Body of pancreas (tissue), 4 donors: Measurements from ENCODE around the gene KCNQ5. TPM values are rescaled to one million over a fixed set of nuclear protein-coding genes. Genes with fewer than 3 reads are reported as not detected.

Source experiments
- ATAC-seq: fragments of 150-250 bp; one replicate; pipeline ENCODE4 v1.9.1; 2016
- DNase-seq, 4 donors: peaks; one replicate each; pipeline ENCODE4 v3.0.0-alpha.2; 2019
- H3K27ac ChIP-seq, 4 donors: fragments of 200-600 bp; sonication (generic); 1 replicate in 3 of 4; 2 replicates in 1 of 4; pipeline versions ENCODE4 v1.5.1 to v1.6.1; 2016 to 2019; ENCODE audit warnings: mild to moderate bottlenecking in 1 of 4, mixed read lengths in 1 of 4, moderate library complexity in 1 of 4
- H3K27me3 ChIP-seq, 2 donors: fragments of 200-600 bp; sonication (generic); one replicate each; pipeline ENCODE4 v1.6.0; 2016; ENCODE audit warnings: mild to moderate bottlenecking in 1 of 2
- H3K36me3 ChIP-seq, 2 donors: fragments of 200-600 bp; sonication (generic); replicated peaks in 1 of 2; 2 replicates each; pipeline ENCODE4 v1.5.1; 2016; ENCODE audit warnings: low read depth in 2 of 2; ENCODE audit not compliant: insufficient read depth in 1 of 2
- H3K4me1 ChIP-seq: fragments of 200-600 bp; sonication (generic); one replicate; pipeline ENCODE4 v1.6.0; 2016
- H3K4me3 ChIP-seq, 2 donors: fragments of 200-600 bp; sonication (generic); 1 replicate in 1 of 2; 2 replicates in 1 of 2; pipeline ENCODE4 v1.5.1; 2016 to 2019
- H3K9me3 ChIP-seq, 3 donors: fragments of 200-600 bp; sonication (generic); 1 replicate in 2 of 3; 2 replicates in 1 of 3; pipeline ENCODE4 v1.5.1; 2016
- CTCF ChIP-seq, 7 experiments: fragments of 450-650 bp in 4 of 7; fragments of 200-600 bp in 3 of 7; sonication (generic) in 3 of 7; IDR thresholded peaks; one replicate each; pipeline ENCODE4 v1.5.1; 2016 to 2019; ENCODE audit warnings: antibody characterized with exemption in 7 of 7
- POLR2A ChIP-seq, 3 donors: fragments of 450-650 bp; IDR thresholded peaks; one replicate each; pipeline ENCODE4 v1.6.1; 2016; ENCODE audit warnings: antibody characterized with exemption in 3 of 3, mild to moderate bottlenecking in 2 of 3
- WGBS, 2 donors: methylation state at CpG; one replicate each; pipeline ENCODE4 v1.1.5; 2017; 5-methylcytosine and 5-hydroxymethylcytosine counted together
- intact Hi-C: fragments of 100-400 bp; cut with DNase I; formaldehyde crosslinking; loops from one replicate; pipeline ENCODE4 v1.15.1; 2023
- total RNA-seq, 2 donors: library from RNA; depleted of rRNA; stranded (reverse); fragments of >200 nt; gene quantifications; one replicate each; pipeline ENCODE4 v1.1.0, GENCODE V29; 2016

Gene KCNQ5
- total RNA-seq, 2 donors from 2014 or later: 1.0 to 1.6 TPM

- Histone ChIP-seq H3K27me3 (no peaks in the 10 kb centered on the region), H3K9me3 (no peaks in the 10 kb centered on the region), H3K4me3 (no peak overlapping the region), H3K4me1 (no peaks in the 10 kb centered on the region), H3K27ac (no peak overlapping the region), H3K36me3 (no peaks in the 10 kb centered on the region)
- ATAC-seq (no peak), DNase-seq (no peak)
- intact Hi-C loops: no loop called here
- TF ChIP-seq POLR2A (IDR thresholded peaks at IDR 0.05) (no peak), CTCF (IDR thresholded peaks at IDR 0.05) (no peak)
- WGBS, 2 donors: 79 to 82% methylated on average over 3 of the region's 3 CpGs
These were observed 117.5 kb downstream of the KCNQ5 start for GRCh38 chr6:72739368-72739779.

- WGBS, 2 donors: 63 to 81% methylated on average over 2 of the region's 2 CpGs
- DNase-seq (no peak), ATAC-seq (no peak)
- H3K4me1 ChIP-seq: peaks cover 2% of the 10 kb centered on the region
- intact Hi-C loops: no loop called here
- TF ChIP-seq POLR2A (IDR thresholded peaks at IDR 0.05): no peak
- no peak for TF ChIP-seq CTCF (IDR thresholded peaks at IDR 0.05)
- H3K27ac ChIP-seq: no peak overlapping the region
- H3K4me3 ChIP-seq: no peak overlapping the region
- no peaks in the 10 kb centered on the region for H3K9me3 ChIP-seq
- H3K36me3 ChIP-seq: no peaks in the 10 kb centered on the region
- H3K27me3 ChIP-seq: no peaks in the 10 kb centered on the region
These were observed 118.3 kb downstream of the KCNQ5 start for GRCh38 chr6:72740135-72740534.

GRCh38 chr6:72741083-72741482 lies 119.2 kb downstream of the KCNQ5 start:
- no peak for ATAC-seq
- Histone ChIP-seq H3K4me3 (no peak overlapping the region), H3K27ac (no peak overlapping the region), H3K4me1 (peaks cover 4% of the 10 kb centered on the region), H3K27me3 (no peaks in the 10 kb centered on the region), H3K9me3 (no peaks in the 10 kb centered on the region), H3K36me3 (no peaks in the 10 kb centered on the region)
- 74 to 81% methylated on average over 3 of the region's 3 CpGs for WGBS, 2 donors
- DNase-seq: no peak
- TF ChIP-seq POLR2A (IDR thresholded peaks at IDR 0.05): no peak
- no peak for TF ChIP-seq CTCF (IDR thresholded peaks at IDR 0.05)
- intact Hi-C loops: no loop called here

- Histone ChIP-seq H3K27ac (no peak overlapping the region), H3K27me3 (no peaks in the 10 kb centered on the region), H3K4me1 (peaks cover 4% of the 10 kb centered on the region), H3K36me3 (no peaks in the 10 kb centered on the region), H3K4me3 (no peak overlapping the region), H3K9me3 (no peaks in the 10 kb centered on the region)
- no peak for TF ChIP-seq CTCF (IDR thresholded peaks at IDR 0.05)
- no peak for TF ChIP-seq POLR2A (IDR thresholded peaks at IDR 0.05)
- 78 to 79% methylated on average over 5 of the region's 5 CpGs for WGBS, 2 donors
- intact Hi-C loops: no loop called here
- DNase-seq: no peak
- no peak for ATAC-seq
These were observed 120.3 kb downstream of the KCNQ5 start for GRCh38 chr6:72742001-72742673.

- Histone ChIP-seq H3K27me3 (no peaks in the 10 kb centered on the region), H3K4me3 (no peak overlapping the region), H3K9me3 (no peaks in the 10 kb centered on the region), H3K4me1 (peaks cover 4% of the 10 kb centered on the region), H3K36me3 (no peaks in the 10 kb centered on the region), H3K27ac (no peak overlapping the region)
- ATAC-seq (no peak), DNase-seq (no peak)
- TF ChIP-seq POLR2A (IDR thresholded peaks at IDR 0.05) (no peak), CTCF (IDR thresholded peaks at IDR 0.05) (no peak)
- intact Hi-C loops: no loop called here
- WGBS, 2 donors: 38 to 46% methylated on average over 2 of the region's 2 CpGs
These were observed 124.4 kb downstream of the KCNQ5 start for GRCh38 chr6:72746276-72746675.
